GM18498 (cell line): ENCODE results near the gene ERBB4.
"Not testable (repeated sequence)": the region's sequence is repeated elsewhere in the genome, so short reads cannot be mapped to it uniquely, and the experiment has no call there.

ENCODE experiments used
- ATAC-seq: cut with Tn5 transposase; IDR thresholded peaks from one replicate; pipeline ENCODE4 v1.9.1; 2021; ENCODE audit warnings: mild to moderate bottlenecking, moderate library complexity; ENCODE audit not compliant: unreplicated experiment

ERBB4 gene

GRCh38 chr2:212530373-212530772 lies 8.2 kb downstream of the ERBB4 start:
- no peak for ATAC-seq

GRCh38 chr2:212528106-212528856 lies 10.3 kb downstream of the ERBB4 start:
- ATAC-seq, result no peak

- ATAC-seq, result no peak
Observed at GRCh38 chr2:212526059-212526458, 12.5 kb downstream of the ERBB4 start.

- no peak for ATAC-seq
Observed at GRCh38 chr2:212523756-212524155, 14.8 kb downstream of the ERBB4 start.

- ATAC-seq, result no peak
Observed at GRCh38 chr2:212520340-212520739, 18.3 kb downstream of the ERBB4 start.

GRCh38 chr2:212517693-212518092 lies 20.9 kb downstream of the ERBB4 start:
- no peak for ATAC-seq

- ATAC-seq, result peak; percentile 58
Observed at GRCh38 chr2:212505586-212505985, 33.0 kb downstream of the ERBB4 start.

GRCh38 chr2:212495046-212495445 lies 43.6 kb downstream of the ERBB4 start:
- no peak for ATAC-seq

- no peak for ATAC-seq
Observed at GRCh38 chr2:212494418-212495020, 44.1 kb downstream of the ERBB4 start.

- ATAC-seq, result peak; percentile 85
Observed at GRCh38 chr2:212489719-212490346, 48.8 kb downstream of the ERBB4 start.

GRCh38 chr2:212488611-212489010 lies 50.0 kb downstream of the ERBB4 start:
- no peak for ATAC-seq

- no peak for ATAC-seq
Observed at GRCh38 chr2:212484563-212485080, 54.0 kb downstream of the ERBB4 start.

- ATAC-seq, result no peak
Observed at GRCh38 chr2:212480447-212480846, 58.2 kb downstream of the ERBB4 start.

- ATAC-seq, result no peak
Observed at GRCh38 chr2:212477571-212477970, 61.0 kb downstream of the ERBB4 start.

GRCh38 chr2:212473211-212473610 lies 65.4 kb downstream of the ERBB4 start:
- no peak for ATAC-seq

- ATAC-seq, result not testable (repeated sequence)
Observed at GRCh38 chr2:212467551-212467950, 71.1 kb downstream of the ERBB4 start.

- ATAC-seq, result no peak
Observed at GRCh38 chr2:212465456-212465855, 73.1 kb downstream of the ERBB4 start.

- ATAC-seq, result not testable (repeated sequence)
Observed at GRCh38 chr2:212461708-212462107, 76.9 kb downstream of the ERBB4 start.

GRCh38 chr2:212454149-212454548 lies 84.5 kb downstream of the ERBB4 start:
- no peak for ATAC-seq

- ATAC-seq, result no peak
Observed at GRCh38 chr2:212451786-212452231, 86.8 kb downstream of the ERBB4 start.

GRCh38 chr2:212448698-212449097 lies 89.9 kb downstream of the ERBB4 start:
- ATAC-seq, result no peak

GRCh38 chr2:212441821-212442220 lies 96.8 kb downstream of the ERBB4 start:
- no peak for ATAC-seq
